ENCODE results near the gene ZNRF2. TPM values are rescaled to one million over a fixed set of nuclear protein-coding genes. Genes with fewer than 3 reads are reported as not detected.

ZNRF2 gene
- total RNA-seq, 1 donor = 5.8 TPM

DNA sequence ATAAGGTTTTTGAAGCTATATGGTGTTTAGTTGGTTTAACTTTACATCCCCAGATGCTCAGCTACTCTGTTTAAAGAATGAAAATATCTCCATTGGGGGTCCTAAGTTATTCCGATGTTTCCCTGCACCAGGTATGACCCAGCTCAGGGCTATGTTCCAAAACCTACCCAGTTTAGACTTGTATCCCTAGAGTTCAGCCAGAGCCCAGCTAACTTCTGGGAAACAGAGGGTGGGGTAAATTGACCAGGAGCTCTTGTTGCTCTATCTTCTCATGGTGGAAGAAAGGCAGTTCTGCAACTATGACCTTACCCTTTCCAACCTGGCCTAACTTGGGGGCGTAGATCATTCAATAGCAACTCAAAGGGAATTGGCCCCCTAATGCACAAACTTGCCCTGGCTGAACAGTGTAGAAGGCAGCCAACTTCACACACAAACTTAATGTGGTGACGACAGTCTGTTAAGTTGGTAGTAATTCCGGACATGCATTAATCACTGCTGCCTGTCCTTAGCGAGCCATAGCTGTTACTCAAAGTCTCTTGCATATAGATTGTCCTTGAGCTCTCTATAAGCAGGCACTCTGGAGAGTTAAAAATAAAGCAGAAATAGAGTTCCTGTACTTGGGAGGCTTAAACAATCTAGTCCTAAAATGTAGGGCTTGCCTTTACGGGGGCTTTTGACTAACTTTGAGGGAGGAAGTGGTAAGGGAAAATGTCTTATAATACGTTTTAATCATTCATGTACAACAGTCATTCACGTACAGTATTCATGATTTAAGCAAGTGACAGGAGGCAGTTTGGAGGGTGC, 5.3 kb upstream of the ZNRF2 start:
- TF ChIP-seq, protein P1, sequence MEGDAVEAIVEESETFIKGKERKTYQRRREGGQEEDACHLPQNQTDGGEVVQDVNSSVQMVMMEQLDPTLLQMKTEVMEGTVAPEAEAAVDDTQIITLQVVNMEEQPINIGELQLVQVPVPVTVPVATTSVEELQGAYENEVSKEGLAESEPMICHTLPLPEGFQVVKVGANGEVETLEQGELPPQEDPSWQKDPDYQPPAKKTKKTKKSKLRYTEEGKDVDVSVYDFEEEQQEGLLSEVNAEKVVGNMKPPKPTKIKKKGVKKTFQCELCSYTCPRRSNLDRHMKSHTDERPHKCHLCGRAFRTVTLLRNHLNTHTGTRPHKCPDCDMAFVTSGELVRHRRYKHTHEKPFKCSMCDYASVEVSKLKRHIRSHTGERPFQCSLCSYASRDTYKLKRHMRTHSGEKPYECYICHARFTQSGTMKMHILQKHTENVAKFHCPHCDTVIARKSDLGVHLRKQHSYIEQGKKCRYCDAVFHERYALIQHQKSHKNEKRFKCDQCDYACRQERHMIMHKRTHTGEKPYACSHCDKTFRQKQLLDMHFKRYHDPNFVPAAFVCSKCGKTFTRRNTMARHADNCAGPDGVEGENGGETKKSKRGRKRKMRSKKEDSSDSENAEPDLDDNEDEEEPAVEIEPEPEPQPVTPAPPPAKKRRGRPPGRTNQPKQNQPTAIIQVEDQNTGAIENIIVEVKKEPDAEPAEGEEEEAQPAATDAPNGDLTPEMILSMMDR (IDR thresholded peaks at IDR 0.05; ENCODE audit: insufficient read depth, low read length) = no peak
- no peak for DNase-seq (ENCODE audit: low read depth)
- H3K4me3 ChIP-seq (ENCODE audit: low read depth, low read length) = no peak overlapping the region

DNA sequence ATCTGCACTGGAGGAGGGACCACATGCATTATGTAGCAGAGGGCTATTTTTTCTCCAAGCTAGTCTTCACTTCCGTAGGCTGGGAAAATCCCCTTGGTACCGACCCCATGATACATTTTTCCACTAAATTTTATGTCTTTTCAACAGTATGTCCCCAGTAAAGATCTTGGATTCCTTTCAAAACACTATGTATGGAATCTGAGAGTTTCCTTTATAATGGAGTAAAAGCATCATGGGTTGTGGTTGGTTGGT, 4.8 kb upstream of the ZNRF2 start:
- no peak for DNase-seq (ENCODE audit: low read depth)
- no peak overlapping the region for H3K4me3 ChIP-seq (ENCODE audit: low read depth, low read length)
- TF ChIP-seq, protein P1 (IDR thresholded peaks at IDR 0.05; ENCODE audit: insufficient read depth, low read length) = no peak

DNA sequence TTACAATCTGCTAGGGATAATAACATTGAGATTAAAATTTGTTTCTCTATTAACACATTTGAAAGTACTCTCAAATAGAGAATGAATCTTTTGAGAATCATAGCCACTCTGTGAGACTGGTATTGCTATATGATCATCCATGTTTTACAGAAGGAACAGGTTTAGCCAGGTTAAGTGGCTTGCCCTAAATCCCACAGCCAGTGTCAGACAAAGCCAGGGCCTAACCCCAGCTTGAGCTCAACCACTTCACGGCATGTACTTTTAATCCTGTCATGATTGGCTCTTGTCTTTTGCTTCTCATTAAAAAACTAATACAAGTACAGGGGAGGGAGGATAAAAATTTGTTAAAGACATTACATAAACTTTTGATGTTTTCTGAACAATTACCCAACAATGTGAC, 3.8 kb upstream of the ZNRF2 start:
- TF ChIP-seq, protein P1 (IDR thresholded peaks at IDR 0.05; ENCODE audit: insufficient read depth, low read length) = no peak
- no peak for DNase-seq (ENCODE audit: low read depth)
- H3K4me3 ChIP-seq (ENCODE audit: low read depth, low read length) = no peak overlapping the region

DNA sequence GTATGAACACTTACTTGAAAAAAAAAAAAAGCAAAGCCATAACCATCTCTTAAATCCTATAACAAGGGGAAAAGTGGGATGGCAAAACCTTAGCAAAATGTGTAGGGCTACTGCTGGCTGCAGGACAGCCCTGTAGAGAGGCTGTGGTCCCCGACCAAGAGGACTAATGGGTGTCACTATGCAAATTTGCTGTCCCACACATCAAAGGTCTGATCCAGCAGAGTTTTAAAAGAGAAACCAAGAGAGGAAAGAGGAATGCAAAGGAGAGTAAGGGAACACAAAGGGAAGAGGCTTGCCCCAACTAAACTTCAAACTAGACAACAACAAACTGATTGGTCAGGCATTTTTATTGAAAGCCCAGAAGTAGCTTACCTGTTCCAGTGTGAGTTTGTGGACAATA, 3.1 kb upstream of the ZNRF2 start:
- DNase-seq (ENCODE audit: low read depth) = no peak
- TF ChIP-seq, protein P1 (IDR thresholded peaks at IDR 0.05; ENCODE audit: insufficient read depth, low read length) = no peak
- H3K4me3 ChIP-seq (ENCODE audit: low read depth, low read length) = no peak overlapping the region

DNA sequence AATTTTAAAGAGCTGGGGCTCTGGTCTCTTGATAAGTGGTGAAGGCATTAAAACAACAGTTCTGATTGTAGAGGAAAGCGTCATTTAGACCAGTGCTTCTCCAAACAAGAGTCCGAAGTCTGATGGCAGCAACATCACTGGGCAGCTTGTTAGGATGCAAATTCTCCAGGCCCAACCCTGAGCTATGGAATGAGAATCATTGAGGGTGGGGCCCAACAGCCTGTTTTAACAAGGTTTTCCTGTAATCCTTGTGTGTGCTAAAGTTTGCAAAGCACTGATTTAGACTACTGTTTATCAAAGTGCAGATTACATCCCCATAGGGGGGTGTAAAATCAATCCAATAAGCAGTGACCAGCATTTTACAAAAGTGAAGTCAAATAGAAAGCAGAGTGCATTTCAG, 2.6 kb upstream of the ZNRF2 start:
- no peak overlapping the region for H3K4me3 ChIP-seq (ENCODE audit: low read depth, low read length)
- no peak for DNase-seq (ENCODE audit: low read depth)
- TF ChIP-seq, protein P1 (IDR thresholded peaks at IDR 0.05; ENCODE audit: insufficient read depth, low read length) = no peak

DNA sequence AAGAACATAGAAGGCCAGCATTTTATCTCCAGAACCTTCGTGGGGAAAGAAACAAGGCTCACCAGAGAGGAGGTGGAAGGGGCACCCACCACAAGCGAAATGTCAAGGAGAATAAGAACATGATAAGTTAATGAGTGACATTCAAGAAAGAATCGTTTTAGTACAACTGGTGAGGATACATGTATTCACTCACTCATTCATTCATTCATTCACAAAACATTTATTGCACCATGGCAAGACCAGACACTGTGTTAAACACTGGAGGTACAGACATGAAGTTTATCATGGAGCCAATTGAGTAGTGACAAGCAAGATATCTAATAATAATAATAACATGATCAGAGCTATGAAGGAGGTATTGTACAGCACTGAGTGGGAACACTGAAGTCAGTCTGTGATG, 1.7 kb upstream of the ZNRF2 start:
- H3K4me3 ChIP-seq (ENCODE audit: low read depth, low read length) = no peak overlapping the region
- TF ChIP-seq, protein P1 (IDR thresholded peaks at IDR 0.05; ENCODE audit: insufficient read depth, low read length) = no peak
- DNase-seq (ENCODE audit: low read depth) = no peak

DNA sequence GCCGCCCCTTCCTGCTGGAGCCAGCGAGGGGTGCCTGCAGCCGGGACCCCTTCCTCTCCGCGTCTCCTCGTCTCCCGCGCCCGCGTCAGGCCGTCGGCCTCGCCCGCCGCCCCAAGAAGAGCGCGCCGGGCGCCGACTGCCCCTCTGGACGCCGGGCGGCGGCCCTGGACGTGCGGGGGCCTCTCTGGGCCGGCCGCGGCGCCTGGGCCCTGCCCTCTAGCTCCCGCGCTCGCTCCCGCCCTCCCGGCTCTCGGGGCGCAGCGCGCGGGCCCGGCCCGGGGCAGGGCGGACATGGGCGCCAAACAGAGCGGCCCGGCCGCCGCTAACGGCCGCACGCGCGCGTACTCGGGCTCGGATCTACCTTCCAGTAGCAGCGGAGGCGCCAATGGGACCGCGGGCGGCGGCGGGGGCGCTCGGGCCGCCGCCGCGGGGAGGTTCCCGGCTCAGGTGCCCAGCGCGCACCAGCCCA, 704 bp downstream of the ZNRF2 start:
- peak overlapping the region; percentile 77 for H3K4me3 ChIP-seq (ENCODE audit: low read depth, low read length)
- TF ChIP-seq, protein P1 (IDR thresholded peaks at IDR 0.05; ENCODE audit: insufficient read depth, low read length) = no peak
- no peak for DNase-seq (ENCODE audit: low read depth)

Data from fibroblast of the aortic adventitia (primary cell).